Activated CD8-positive, alpha-beta memory T cell treated with anti-CD3 and anti-CD28 coated beads, Interleukin-2, amount 50 U/mL, for 4 hours (primary cell): ENCODE data around the gene TYW1B.
"Not testable (repeated sequence)": the region's sequence is repeated elsewhere in the genome, so short reads cannot be mapped to it uniquely, and the experiment has no call there.

Experiments used
- DNase-seq: peaks from one replicate; pipeline ENCODE4 v3.0.0-alpha.2; 2020

TYW1B gene

GRCh38 chr7:72808511-72808910, 19.5 kb downstream of the TYW1B start:
- DNase-seq, result not testable (repeated sequence)

- not testable (repeated sequence) for DNase-seq
These were observed 21.1 kb downstream of the TYW1B start for GRCh38 chr7:72806851-72807250.

DNA sequence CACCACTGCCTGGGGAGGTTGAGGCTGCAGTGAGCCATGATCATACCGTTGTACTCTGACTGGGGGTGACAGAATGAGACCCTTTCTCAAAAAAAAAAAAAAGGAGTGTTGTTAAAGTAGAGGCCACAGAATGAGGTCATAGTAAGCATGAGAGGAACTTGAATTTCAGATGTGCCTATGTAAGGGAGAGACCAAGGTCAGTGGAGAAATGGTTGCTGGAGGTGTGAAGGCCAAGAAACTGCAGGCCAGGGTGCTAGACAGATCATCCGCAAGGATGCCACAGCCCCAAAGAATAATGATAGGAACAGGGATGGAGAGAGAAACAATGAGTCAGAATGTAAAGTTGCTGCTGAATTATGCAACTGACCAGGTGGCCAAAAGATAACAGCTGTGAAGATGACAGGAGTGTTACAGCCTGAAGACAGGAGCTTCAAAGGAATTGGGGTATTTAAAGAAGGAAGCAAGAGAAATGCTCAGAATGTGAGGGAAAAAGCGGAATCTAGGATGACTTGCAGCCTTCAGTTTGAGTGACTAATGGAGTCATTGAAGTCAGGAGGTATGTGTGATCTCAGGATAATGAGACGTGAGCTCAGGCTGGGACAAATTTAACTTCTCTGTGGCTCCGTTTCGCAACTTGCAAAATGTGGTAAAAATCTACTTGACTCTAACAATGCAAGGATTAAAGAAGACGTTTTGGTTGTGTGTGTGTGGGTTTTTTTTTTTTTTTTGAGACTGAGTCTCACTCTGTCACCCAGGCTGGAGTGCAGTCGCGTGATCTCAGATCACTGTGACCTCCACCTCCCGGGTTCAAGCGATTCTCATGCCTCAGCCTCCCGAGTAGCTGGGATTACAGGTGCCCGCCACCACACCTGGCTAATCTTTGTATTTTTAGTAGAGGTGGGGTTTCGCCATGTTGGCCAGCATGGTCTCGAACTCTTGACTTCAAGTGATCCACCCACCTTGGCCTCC, 22.2 kb downstream of the TYW1B start:
- no peak for DNase-seq

GRCh38 chr7:72803778-72804177, 24.2 kb downstream of the TYW1B start:
- not testable (repeated sequence) for DNase-seq

GRCh38 chr7:72801564-72801963, 26.4 kb downstream of the TYW1B start:
- DNase-seq, result not testable (repeated sequence)

GRCh38 chr7:72795401-72795800, 32.6 kb downstream of the TYW1B start:
- not testable (repeated sequence) for DNase-seq

- no peak for DNase-seq
These were observed 34.2 kb downstream of the TYW1B start for GRCh38 chr7:72793791-72794190.

- not testable (repeated sequence) for DNase-seq
These were observed 37.3 kb downstream of the TYW1B start for GRCh38 chr7:72790698-72791060.

- not testable (repeated sequence) for DNase-seq
These were observed 37.8 kb downstream of the TYW1B start for GRCh38 chr7:72790048-72790697.

DNA sequence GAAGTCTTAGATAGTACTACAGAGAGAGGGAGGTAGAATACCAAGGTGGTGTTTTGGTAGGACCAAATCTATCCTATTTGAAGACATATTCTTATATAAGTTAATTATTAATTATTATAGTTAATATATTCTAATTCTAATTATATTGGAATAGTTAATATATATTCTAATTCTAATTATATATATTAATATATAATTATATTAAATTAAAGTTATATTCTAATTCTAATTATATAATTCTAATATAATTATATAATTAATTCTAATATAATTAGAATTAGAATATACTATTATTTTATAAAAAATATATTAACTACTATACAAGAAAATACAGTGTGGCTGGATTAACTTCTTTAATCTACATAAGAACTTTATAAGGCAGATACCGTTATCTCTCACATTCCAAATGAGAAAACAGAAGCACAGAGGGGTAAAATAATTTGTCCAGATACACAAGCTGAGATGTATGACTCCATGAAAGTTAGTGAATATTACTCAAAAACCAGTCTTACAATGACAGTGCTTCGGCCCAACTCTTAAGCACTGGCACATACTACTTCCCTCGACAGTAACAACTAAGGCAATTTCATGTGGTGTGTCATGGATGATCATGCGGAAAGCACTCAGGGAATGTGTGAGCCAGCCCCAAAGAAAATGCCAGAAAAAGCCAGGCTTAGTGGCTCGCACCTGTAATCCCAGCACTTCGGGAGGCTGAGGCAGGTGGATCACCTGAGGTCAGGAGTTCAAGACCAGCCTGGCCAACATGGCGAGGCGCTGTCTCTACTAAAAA, 42.6 kb downstream of the TYW1B start:
- DNase-seq, result no peak

GRCh38 chr7:72783601-72784370, 44.2 kb downstream of the TYW1B start:
- not testable (repeated sequence) for DNase-seq

GRCh38 chr7:72781631-72782030, 46.4 kb downstream of the TYW1B start:
- no peak for DNase-seq

- no peak for DNase-seq
These were observed 46.8 kb downstream of the TYW1B start for GRCh38 chr7:72781161-72781560.

GRCh38 chr7:72780289-72780894, 47.6 kb downstream of the TYW1B start:
- not testable (repeated sequence) for DNase-seq

DNA sequence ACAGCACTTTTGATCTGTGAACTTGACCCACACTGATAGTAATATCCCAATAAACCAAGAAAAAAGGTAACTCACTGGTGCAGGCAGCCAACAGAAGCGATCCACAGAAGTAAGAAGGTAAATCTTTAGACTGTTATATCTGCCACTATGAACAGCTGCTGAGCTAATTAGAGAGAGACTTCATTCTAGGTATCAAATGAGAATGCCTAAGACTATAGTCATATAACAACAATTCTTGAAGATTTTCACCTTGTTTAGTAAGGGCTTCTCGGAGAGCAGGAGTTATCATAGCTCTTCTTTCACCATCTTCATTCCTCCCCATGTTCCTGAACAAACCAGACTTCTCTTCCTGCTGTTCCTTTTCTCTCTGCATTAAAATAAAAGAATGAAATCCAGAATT, 50.8 kb downstream of the TYW1B start:
- DNase-seq, result not testable (repeated sequence)

DNA sequence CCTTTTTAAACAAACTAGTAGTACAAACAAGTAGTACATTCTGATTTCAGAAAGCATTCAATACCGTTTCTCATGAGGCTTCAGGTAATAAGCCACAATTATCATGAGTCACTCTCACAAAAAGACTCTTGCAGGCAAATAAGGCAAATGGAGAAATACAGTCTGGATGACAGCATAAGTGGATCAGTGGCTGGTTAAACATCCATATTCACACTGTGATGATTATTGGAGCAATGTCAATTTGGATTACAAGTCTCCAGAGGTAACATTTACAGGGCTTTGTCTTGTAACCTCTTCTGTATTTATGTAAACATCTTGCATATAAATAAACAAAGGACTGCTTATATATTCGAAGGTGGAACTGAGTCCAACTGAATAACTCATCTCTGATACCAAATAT, 55.4 kb downstream of the TYW1B start:
- not testable (repeated sequence) for DNase-seq

GRCh38 chr7:72766994-72767393, 61.0 kb downstream of the TYW1B start:
- DNase-seq, result not testable (repeated sequence)

- DNase-seq, result no peak
These were observed 67.4 kb downstream of the TYW1B start for GRCh38 chr7:72760602-72761001.

DNA sequence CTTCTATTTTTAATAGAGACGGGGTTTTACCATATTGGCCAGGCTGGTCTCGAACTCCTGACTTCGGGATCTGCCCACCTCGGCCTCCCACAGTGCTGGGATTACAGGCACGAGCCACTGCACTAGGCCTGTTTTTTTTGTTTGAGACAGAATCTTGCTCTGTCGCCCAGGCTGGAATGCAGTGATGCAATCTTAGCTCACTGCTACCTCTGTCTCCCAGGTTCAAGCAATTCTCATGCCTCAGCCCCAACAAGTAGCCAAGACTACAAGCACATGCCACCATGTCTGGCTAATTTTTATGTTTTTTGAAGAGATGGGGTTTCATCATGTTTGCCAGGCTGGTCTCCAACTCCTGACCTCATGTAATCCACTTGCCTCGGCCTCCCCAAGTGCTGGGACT, 73.7 kb downstream of the TYW1B start:
- no peak for DNase-seq

- DNase-seq, result no peak
These were observed 74.2 kb downstream of the TYW1B start for GRCh38 chr7:72753781-72754180.

- not testable (repeated sequence) for DNase-seq
These were observed 74.8 kb downstream of the TYW1B start for GRCh38 chr7:72753229-72753628.

DNA sequence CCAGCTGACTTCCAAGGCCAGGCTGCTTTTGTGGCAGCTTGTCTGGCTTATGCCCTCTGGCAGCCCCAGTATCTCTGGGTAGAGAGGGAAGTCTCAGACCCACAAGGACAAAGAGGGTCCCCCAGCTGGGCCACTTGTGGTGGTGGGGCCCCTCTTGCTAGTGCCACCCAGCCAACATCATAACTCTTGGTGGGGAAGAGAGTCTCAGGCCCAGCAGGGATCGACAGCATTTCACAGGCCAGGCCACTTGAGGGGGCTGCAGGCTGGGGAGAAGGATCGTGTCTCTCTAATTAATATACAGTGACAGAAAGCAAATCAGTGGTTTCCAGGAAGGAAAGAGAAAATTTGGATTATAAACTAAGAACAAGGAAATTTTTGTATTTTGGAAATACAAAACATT, 76.0 kb downstream of the TYW1B start:
- DNase-seq, result no peak
